Caco-2 (cell line): ENCODE measurements around the gene MYL11. TPM values are rescaled to one million over a fixed set of nuclear protein-coding genes. Genes with fewer than 3 reads are reported as not detected.

Experiments
- BruUV-seq: library from RNA; stranded (reverse); fragments of 400-500 nt; replicated peaks from 2 replicates; lab custom pipeline; 2021; lab: Mats Ljungman, UMichigan
- CTCF ChIA-PET: fragments of 300-600 bp; sonication (Branson Sonifier 250); formaldehyde crosslinking; loops from one replicate; lab custom pipeline; 2022; ENCODE audit warnings: antibody characterized with exemption; lab: Charles Lee
- POLR2A ChIA-PET: fragments of 300-600 bp; sonication (Branson Sonifier 250); formaldehyde crosslinking; loops from one replicate; lab custom pipeline; 2022; ENCODE audit warnings: antibody characterized with exemption; lab: Charles Lee
- DNase-seq, 2 experiments: peaks; one replicate each; pipeline versions ENCODE4 v3.0.0 to v3.0.0-alpha.2; 2020 to 2022
- H3K27me3 ChIP-seq: replicated peaks from 2 replicates; pipeline ENCODE4 v1.6.0; 2011; ENCODE audit warnings: low read length; ENCODE audit not compliant: control insufficient read depth, insufficient read depth
- H3K36me3 ChIP-seq: 2 replicates; pipeline ENCODE4 v1.5.1; 2011; ENCODE audit warnings: low read length; ENCODE audit not compliant: control insufficient read depth, insufficient read depth
- H3K4me1 ChIP-seq: fragments of 250-450 bp; sonication (Bioruptor Pico); 2 replicates; pipeline ENCODE4 v1.5.1; 2020; ENCODE audit warnings: mild to moderate bottlenecking
- H3K4me3 ChIP-seq: 2 replicates; pipeline ENCODE4 v1.5.1; 2011; ENCODE audit warnings: low read depth, mild to moderate bottlenecking, control low read depth, low read length
- H3K9me3 ChIP-seq: fragments of 250-450 bp; sonication (Bioruptor Pico); 2 replicates; pipeline ENCODE4 v1.5.1; 2020; ENCODE audit warnings: mild to moderate bottlenecking, moderate library complexity
- H3K27ac Mint-ChIP-seq: one replicate; pipeline ENCODE4 v1.8.0; 2022; ENCODE audit warnings: mixed read lengths; ENCODE audit not compliant: unreplicated experiment
- H3K27me3 Mint-ChIP-seq: one replicate; pipeline ENCODE4 v1.8.0; 2022; ENCODE audit warnings: mixed read lengths; ENCODE audit not compliant: insufficient read depth, unreplicated experiment
- H3K36me3 Mint-ChIP-seq: one replicate; pipeline ENCODE4 v1.8.0; 2022; ENCODE audit warnings: mild to moderate bottlenecking, mixed read lengths; ENCODE audit not compliant: insufficient read depth, unreplicated experiment
- H3K4me1 Mint-ChIP-seq: one replicate; pipeline ENCODE4 v1.8.0; 2022; ENCODE audit warnings: low read depth, mixed read lengths; ENCODE audit not compliant: unreplicated experiment
- H3K4me3 Mint-ChIP-seq: one replicate; pipeline ENCODE4 v1.8.0; 2022; ENCODE audit warnings: mild to moderate bottlenecking, moderate library complexity, mixed read lengths; ENCODE audit not compliant: unreplicated experiment
- H3K9me3 Mint-ChIP-seq: one replicate; pipeline ENCODE4 v1.8.0; 2022; ENCODE audit warnings: mixed read lengths; ENCODE audit not compliant: unreplicated experiment
- intact Hi-C: fragments of 100-400 bp; cut with micrococcal nuclease; formaldehyde crosslinking; loops from one replicate; pipeline ENCODE4 v1.10.0; 2022; ENCODE audit not compliant: unreplicated experiment
- total RNA-seq: library from RNA; stranded (reverse); gene quantifications from 2 replicates; pipeline ENCODE4 v1.2.3, GENCODE V29; 2022
- TF ChIP-seq, protein P1 (sequence below), 2 experiments: fragments of 200-600 bp in 1 of 2; IDR thresholded peaks; 1 replicate in 1 of 2; 2 replicates in 1 of 2; pipeline versions ENCODE4 v1.5.1 to v1.8.0; 2011 to 2022; ENCODE audit warnings: antibody characterized with exemption in 1 of 2, control low read depth in 1 of 2, inconsistent platforms in 1 of 2, low read depth in 1 of 2, low read length in 1 of 2, mild to moderate bottlenecking in 1 of 2, moderate library complexity in 1 of 2; ENCODE audit not compliant: insufficient read depth in 1 of 2, severe bottlenecking in 1 of 2, unreplicated experiment in 1 of 2

MYL11 gene
- total RNA-seq, 1 experiment from 2014 or later: 2.9 TPM

DNA sequence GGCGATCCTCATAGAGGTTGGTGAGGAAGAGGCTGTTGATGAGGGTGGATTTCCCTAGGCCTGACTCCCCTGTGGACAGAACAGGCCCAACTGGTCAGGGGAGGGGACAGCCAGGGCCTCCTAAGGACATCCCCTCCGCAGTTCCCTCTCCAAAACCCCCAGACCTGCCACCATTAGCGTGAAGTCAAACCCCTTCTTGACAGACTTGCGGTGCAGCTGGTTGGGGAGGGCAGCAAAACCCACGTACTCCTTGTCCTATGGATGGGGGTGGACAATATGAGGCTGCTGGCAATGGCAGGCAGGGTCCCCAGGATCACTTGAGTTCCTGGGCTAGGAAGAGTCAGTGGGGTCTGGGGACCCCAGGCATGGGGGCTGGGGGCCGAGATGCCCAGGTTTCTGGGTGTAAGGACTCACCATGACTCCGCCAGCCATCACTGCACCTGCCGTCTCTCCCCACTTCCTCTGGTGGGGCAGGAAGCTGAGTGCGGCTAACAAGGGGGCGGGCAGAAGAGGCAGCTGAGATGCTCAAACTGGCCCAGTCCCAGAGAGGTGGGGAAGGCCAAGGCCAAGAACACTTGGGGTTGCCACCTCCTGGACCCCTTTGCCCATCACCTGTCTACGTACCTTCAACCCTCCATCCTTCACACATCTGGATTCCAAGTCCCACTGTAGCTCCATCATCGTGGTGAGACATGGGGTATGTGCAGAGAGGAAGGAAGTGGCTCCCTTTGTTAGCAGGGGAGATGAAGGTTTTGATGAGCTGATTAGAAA, 7.7 kb downstream of the MYL11 start, which contains the start of gene SEPTIN1:
TSS of gene SEPTIN1 (minus strand) at position 451 of the 771 bp plus-strand sequence. CDS start at position 432, 19 bp downstream.
- no peak for DNase-seq

DNA sequence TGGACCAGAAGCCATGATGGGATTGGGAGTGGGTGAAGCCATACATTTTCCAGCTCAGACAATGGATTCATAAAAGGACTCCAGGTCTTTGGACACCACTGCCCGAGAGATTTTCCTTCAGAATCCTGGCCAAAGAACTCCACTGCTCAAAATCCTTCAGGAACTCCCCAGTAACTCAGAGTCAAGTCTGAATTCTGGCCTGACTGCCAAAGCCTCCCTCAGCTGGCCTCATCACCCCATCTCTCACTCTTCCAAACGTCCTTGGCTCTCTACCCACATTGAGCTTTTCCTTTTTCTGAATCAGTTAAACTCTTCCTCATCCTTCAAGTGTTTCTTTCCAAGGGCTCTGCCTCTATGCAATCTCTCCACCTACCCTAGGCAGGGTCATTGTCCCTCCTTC, 8.9 kb downstream of the MYL11 start:
- H3K27me3 Mint-ChIP-seq: no peaks in the 10 kb centered on the region
- no peak overlapping the region for H3K27ac Mint-ChIP-seq
- Histone ChIP-seq H3K27me3 (no peaks in the 10 kb centered on the region), H3K4me1 (no peaks in the 10 kb centered on the region), H3K4me3 (no peak overlapping the region), H3K9me3 (no peaks in the 10 kb centered on the region), H3K36me3 (no peaks in the 10 kb centered on the region)
- intact Hi-C loops: no loop called here
- no peak overlapping the region for H3K4me3 Mint-ChIP-seq
- TF ChIP-seq, protein P1, sequence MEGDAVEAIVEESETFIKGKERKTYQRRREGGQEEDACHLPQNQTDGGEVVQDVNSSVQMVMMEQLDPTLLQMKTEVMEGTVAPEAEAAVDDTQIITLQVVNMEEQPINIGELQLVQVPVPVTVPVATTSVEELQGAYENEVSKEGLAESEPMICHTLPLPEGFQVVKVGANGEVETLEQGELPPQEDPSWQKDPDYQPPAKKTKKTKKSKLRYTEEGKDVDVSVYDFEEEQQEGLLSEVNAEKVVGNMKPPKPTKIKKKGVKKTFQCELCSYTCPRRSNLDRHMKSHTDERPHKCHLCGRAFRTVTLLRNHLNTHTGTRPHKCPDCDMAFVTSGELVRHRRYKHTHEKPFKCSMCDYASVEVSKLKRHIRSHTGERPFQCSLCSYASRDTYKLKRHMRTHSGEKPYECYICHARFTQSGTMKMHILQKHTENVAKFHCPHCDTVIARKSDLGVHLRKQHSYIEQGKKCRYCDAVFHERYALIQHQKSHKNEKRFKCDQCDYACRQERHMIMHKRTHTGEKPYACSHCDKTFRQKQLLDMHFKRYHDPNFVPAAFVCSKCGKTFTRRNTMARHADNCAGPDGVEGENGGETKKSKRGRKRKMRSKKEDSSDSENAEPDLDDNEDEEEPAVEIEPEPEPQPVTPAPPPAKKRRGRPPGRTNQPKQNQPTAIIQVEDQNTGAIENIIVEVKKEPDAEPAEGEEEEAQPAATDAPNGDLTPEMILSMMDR (IDR thresholded peaks at IDR 0.05; ENCODE audit: insufficient read depth in 1 of 2, low read depth in 1 of 2, low read length in 1 of 2, severe bottlenecking in 1 of 2, unreplicated experiment in 1 of 2): no peak
- peaks cover 10% of the 10 kb centered on the region for H3K36me3 Mint-ChIP-seq
- BruUV-seq: no TSS peak
- CTCF ChIA-PET: no interaction called here
- peaks cover 13% of the 10 kb centered on the region for H3K4me1 Mint-ChIP-seq
- H3K9me3 Mint-ChIP-seq: no peaks in the 10 kb centered on the region
- no peak for DNase-seq
- POLR2A ChIA-PET: no interaction called here

More for the DNA sequence above, 7.7 kb downstream of the MYL11 start, which contains the start of gene SEPTIN1:
- intact Hi-C loops: no loop called here
- Mint-ChIP-seq H3K27ac (no peak within 1 kb of the TSS), H3K36me3 (peaks cover 22% of the 10 kb centered on the region), H3K9me3 (no peaks in the 10 kb centered on the region), H3K27me3 (no peaks in the 10 kb centered on the region), H3K4me1 (peaks cover 13% of the 10 kb centered on the region), H3K4me3 (no peak within 1 kb of the TSS)
- TF ChIP-seq, protein P1 (IDR thresholded peaks at IDR 0.05; ENCODE audit: insufficient read depth in 1 of 2, low read depth in 1 of 2, low read length in 1 of 2, severe bottlenecking in 1 of 2, unreplicated experiment in 1 of 2): no peak
- H3K4me1 ChIP-seq: peaks cover under 1% of the 10 kb centered on the region; the same call in 1 of the 2 replicates
- ChIA-PET CTCF (interaction anchor here (1.5 kb wide), 1 partner anchor 12 kb away, joined by 3 read pairs; the partner anchor contains the start of gene TBC1D10B), POLR2A (interaction anchor here (1.1 kb wide), 2 partner anchors 12 to 20 kb away, joined by 3 to 4 read pairs; no protein-coding TSS in a partner anchor)
- no peaks in the 10 kb centered on the region for H3K27me3 ChIP-seq
- no peak within 1 kb of the TSS for H3K4me3 ChIP-seq
- no TSS peak for BruUV-seq
- no peaks in the 10 kb centered on the region for H3K36me3 ChIP-seq
- H3K9me3 ChIP-seq: no peaks in the 10 kb centered on the region

DNA sequence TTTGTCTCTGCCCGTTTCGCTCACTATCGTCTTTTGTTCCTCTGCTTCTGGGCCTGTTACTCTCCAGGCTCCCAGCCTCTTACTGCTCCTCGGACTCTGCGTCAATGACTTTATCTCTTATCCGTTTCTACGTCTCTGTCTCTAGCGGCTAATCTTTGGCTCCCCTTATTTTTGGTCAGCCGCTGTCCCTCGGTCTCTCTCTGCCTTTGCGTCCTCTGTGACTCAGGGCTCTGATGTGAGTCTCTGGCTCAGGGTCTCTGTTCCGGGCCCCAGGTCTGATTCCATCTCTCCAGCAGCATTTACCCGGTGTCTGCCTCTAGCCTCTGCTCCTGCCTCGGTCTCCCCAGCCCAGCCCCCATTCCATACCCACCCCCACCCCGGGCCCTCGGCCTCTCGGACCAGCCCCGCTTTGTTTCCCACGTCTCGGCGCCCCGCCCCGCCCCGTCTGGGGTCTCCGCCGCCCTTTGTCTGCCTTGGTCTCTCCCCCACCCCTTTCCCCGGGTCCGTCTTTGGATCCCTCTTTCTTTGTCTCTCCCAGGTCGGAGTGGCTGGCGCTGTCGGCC, 20.1 kb downstream of the MYL11 start:
- no peaks in the 10 kb centered on the region for H3K27me3 ChIP-seq
- ChIA-PET CTCF (interaction anchor here (0.6 to 2.3 kb wide), 10 partner anchors 12 to 774 kb away, joined by 4 to 27 read pairs (median 10); partner anchors contain the start of genes CD2BP2, DCTPP1, TBC1D10B and ZNF771), POLR2A (interaction anchor here (1.0 to 2.6 kb wide), 6 partner anchors 13 to 264 kb away, joined by 3 to 20 read pairs (median 8); partner anchors contain the start of genes DCTPP1, TBC1D10B and ZNF771)
- no peaks in the 10 kb centered on the region for H3K9me3 ChIP-seq
- peak overlapping the region; percentile 82 for H3K4me3 Mint-ChIP-seq
- no peaks in the 10 kb centered on the region for H3K36me3 ChIP-seq
- intact Hi-C loops: loop anchor here (1.0 to 2.0 kb wide), 2 partner anchors 15 to 16 kb away; no protein-coding TSS in a partner anchor
- H3K27ac Mint-ChIP-seq: peak overlapping the region; percentile 46
- peaks cover 5% of the 10 kb centered on the region for H3K36me3 Mint-ChIP-seq
- H3K9me3 Mint-ChIP-seq: no peaks in the 10 kb centered on the region
- no peak for DNase-seq
- no peaks in the 10 kb centered on the region for H3K27me3 Mint-ChIP-seq
- TF ChIP-seq, protein P1 (IDR thresholded peaks at IDR 0.05; ENCODE audit: insufficient read depth in 1 of 2, low read depth in 1 of 2, low read length in 1 of 2, severe bottlenecking in 1 of 2, unreplicated experiment in 1 of 2): no peak
- peaks cover 19% of the 10 kb centered on the region for H3K4me1 Mint-ChIP-seq
- peak overlapping the region; percentile 88 for H3K4me3 ChIP-seq
- peaks cover 3% of the 10 kb centered on the region; the same call in 1 of the 2 replicates for H3K4me1 ChIP-seq
- no TSS peak for BruUV-seq
